ENCODE measurements around the gene FMO2.

The FMO2 gene

GRCh38 chr1:171210355-171210754 lies 25.3 kb downstream of the FMO2 start:
- Mint-ChIP-seq H3K27me3 (ENCODE audit: low read depth) (no peaks in the 10 kb centered on the region), H3K9me3 (no peaks in the 10 kb centered on the region), H3K27ac (peak overlapping the region; percentile 64 to 95 (median 65)), H3K4me1 (peaks cover 37% of the 10 kb centered on the region), H3K4me3 (peak overlapping the region in 1 of 3 experiments; percentile 16), H3K36me3 (ENCODE audit: low read depth) (no peaks in the 10 kb centered on the region)
- no peak for TF ChIP-seq CTCF (IDR thresholded peaks at IDR 0.05; ENCODE audit: unreplicated experiment in 3 of 3)

GRCh38 chr1:171212607-171213351 lies 27.7 kb downstream of the FMO2 start:
- no peaks in the 10 kb centered on the region for H3K27me3 Mint-ChIP-seq (ENCODE audit: low read depth)
- TF ChIP-seq CTCF (IDR thresholded peaks at IDR 0.05; ENCODE audit: unreplicated experiment in 3 of 3), result no peak
- peak overlapping the region in 2 of 3 experiments; percentile 55 to 72 for H3K27ac Mint-ChIP-seq
- H3K4me3 Mint-ChIP-seq, result no peak overlapping the region
- H3K4me1 Mint-ChIP-seq, result peaks cover 32% of the 10 kb centered on the region
- no peaks in the 10 kb centered on the region for H3K9me3 Mint-ChIP-seq
- no peaks in the 10 kb centered on the region for H3K36me3 Mint-ChIP-seq (ENCODE audit: low read depth)

GRCh38 chr1:171213559-171214454 lies 28.7 kb downstream of the FMO2 start:
- no peaks in the 10 kb centered on the region for H3K27me3 Mint-ChIP-seq (ENCODE audit: low read depth)
- peaks cover 2% of the 10 kb centered on the region for H3K9me3 Mint-ChIP-seq
- H3K27ac Mint-ChIP-seq, result peak overlapping the region in 2 of 3 experiments; percentile 53 to 72
- peaks cover 35% of the 10 kb centered on the region for H3K4me1 Mint-ChIP-seq
- TF ChIP-seq CTCF (IDR thresholded peaks at IDR 0.05; ENCODE audit: unreplicated experiment in 3 of 3), result no peak
- no peak overlapping the region for H3K4me3 Mint-ChIP-seq
- H3K36me3 Mint-ChIP-seq (ENCODE audit: low read depth), result no peaks in the 10 kb centered on the region

- peak overlapping the region in 2 of 3 experiments; percentile 36 to 96 for H3K27ac Mint-ChIP-seq
- H3K36me3 Mint-ChIP-seq (ENCODE audit: low read depth), result no peaks in the 10 kb centered on the region
- no peak for TF ChIP-seq CTCF (IDR thresholded peaks at IDR 0.05; ENCODE audit: unreplicated experiment in 3 of 3)
- no peak overlapping the region for H3K4me3 Mint-ChIP-seq
- H3K27me3 Mint-ChIP-seq (ENCODE audit: low read depth), result no peaks in the 10 kb centered on the region
- H3K4me1 Mint-ChIP-seq, result peaks cover 44% of the 10 kb centered on the region
- H3K9me3 Mint-ChIP-seq, result peaks cover 3% of the 10 kb centered on the region
These were observed 32.8 kb downstream of the FMO2 start for GRCh38 chr1:171217658-171218443.

- no peak overlapping the region for H3K4me3 Mint-ChIP-seq
- H3K27me3 Mint-ChIP-seq (ENCODE audit: low read depth), result no peaks in the 10 kb centered on the region
- H3K27ac Mint-ChIP-seq, result peak overlapping the region in 2 of 3 experiments; percentile 96 to 99
- H3K36me3 Mint-ChIP-seq (ENCODE audit: low read depth), result no peaks in the 10 kb centered on the region
- H3K4me1 Mint-ChIP-seq, result peaks cover 50% of the 10 kb centered on the region
- H3K9me3 Mint-ChIP-seq, result peaks cover 3% of the 10 kb centered on the region
- no peak for TF ChIP-seq CTCF (IDR thresholded peaks at IDR 0.05; ENCODE audit: unreplicated experiment in 3 of 3)
These were observed 33.6 kb downstream of the FMO2 start for GRCh38 chr1:171218661-171219060.
